HG02852 (cell line): ENCODE data around the gene SPATA31D1.
"Not testable (repeated sequence)": the region's sequence is repeated elsewhere in the genome, so short reads cannot be mapped to it uniquely, and the experiment has no call there.

Experiments used
- ATAC-seq: cut with Tn5 transposase; IDR thresholded peaks from one replicate; pipeline ENCODE4 v1.9.1; 2021; ENCODE audit warnings: mild to moderate bottlenecking, moderate library complexity; ENCODE audit not compliant: unreplicated experiment

SPATA31D1 gene

DNA sequence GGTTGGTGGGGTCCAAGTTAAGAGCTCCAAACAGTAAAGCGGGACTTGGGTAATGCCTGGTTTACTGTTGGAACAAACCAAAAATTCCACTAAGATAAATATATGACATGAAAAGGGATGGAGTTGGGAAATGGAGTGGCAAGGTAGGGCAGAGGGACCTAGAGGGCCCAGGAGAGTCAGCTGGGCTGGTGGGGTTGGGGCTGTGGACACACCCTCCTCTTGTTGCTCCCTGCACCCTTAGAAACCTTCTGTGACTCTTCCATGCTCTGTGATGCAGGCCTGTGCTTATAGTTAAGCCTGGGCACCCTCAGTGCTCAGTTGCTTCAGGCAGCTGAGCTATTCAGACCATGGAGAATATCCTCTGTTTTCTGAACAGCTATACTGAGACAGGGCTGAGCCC, at the start of gene SPATA31D1:
Gene SPATA31D1, plus strand, starts transcription at position 301 of the 400 bp plus-strand sequence. Its CDS starts 47 bp downstream, at position 348.
- ATAC-seq, result not testable (repeated sequence)

DNA sequence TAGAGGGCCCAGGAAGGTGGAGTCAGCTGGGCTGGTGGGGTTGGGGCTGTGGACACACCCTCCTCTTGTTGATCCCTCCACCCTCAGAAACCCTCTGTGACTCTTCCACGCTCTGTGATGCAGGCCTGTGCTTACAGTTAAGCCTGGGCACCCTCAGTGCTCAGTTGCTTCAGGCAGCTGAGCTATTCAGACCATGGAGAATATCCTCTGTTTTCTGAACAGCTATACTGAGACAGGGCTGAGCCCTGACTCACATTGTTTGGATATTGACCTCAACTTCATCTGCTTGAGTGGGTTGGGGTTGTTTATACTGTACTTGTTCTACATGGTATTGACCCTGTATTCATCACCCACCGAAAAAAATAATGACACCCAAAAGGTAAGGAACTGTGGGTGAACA, 45.2 kb upstream of the SPATA31D1 start, which contains the start of gene SPATA31D3:
Gene SPATA31D3, plus strand, starts transcription at position 108 of the 400 bp plus-strand sequence. Its CDS starts 86 bp downstream, at position 194.
- ATAC-seq, result not testable (repeated sequence)

DNA sequence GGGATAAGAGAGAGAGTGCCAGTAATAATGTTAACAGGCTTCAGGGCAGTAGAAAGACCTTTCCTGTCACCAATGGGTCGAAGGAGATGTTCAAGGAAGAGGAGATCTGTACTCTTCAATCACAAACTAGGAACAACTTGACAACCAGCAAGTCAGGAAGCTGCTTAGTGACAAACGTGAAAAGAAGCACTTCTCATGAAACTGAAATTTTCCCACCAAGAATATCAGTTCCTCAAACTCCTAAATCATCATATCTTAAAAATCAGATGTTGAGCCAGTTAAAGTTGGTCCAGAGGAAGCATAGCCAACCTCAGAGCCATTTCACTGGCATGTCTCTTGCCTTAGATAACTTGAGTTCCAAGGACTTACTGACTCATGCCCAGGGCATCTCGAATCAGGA, 39.9 kb upstream of the SPATA31D1 start:
- not testable (repeated sequence) for ATAC-seq

DNA sequence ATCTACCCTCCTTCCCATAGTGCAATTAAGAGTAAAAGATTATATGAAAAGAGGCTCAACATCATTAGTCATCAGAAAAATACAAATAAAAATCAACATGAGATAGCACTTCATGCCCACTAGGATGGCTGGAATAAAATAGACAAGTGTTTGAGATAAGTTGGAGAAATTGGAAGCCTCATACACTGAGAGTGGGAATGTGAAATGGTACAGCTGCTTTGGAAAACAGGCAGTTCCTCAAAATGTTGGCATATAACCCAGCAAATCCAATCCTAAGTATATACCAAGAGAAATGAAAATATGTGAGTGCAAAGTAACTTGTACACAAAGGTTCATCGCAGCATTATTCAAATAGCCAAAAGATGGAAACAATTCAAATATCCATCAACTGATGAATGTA, 35.5 kb upstream of the SPATA31D1 start:
- ATAC-seq, result no peak

DNA sequence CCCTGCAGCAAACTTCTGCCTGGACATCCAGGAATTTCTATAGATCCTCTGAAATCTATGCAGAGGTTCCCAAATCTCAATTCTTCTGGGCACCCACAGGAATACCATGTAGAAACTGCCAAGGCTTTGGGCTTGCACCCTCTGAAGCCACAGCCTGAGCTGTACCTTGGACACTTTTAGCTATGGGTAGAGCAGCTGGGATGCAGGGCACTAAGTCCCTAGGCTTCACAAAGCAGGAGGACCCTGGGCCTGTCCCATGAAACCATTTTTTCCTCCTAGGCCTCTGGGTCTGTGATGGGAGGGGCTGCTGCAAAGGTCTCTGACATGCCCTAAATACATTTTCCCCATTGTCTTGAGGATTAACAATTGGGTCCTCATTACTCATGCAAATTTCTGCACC, 32.9 kb upstream of the SPATA31D1 start:
- no peak for ATAC-seq

DNA sequence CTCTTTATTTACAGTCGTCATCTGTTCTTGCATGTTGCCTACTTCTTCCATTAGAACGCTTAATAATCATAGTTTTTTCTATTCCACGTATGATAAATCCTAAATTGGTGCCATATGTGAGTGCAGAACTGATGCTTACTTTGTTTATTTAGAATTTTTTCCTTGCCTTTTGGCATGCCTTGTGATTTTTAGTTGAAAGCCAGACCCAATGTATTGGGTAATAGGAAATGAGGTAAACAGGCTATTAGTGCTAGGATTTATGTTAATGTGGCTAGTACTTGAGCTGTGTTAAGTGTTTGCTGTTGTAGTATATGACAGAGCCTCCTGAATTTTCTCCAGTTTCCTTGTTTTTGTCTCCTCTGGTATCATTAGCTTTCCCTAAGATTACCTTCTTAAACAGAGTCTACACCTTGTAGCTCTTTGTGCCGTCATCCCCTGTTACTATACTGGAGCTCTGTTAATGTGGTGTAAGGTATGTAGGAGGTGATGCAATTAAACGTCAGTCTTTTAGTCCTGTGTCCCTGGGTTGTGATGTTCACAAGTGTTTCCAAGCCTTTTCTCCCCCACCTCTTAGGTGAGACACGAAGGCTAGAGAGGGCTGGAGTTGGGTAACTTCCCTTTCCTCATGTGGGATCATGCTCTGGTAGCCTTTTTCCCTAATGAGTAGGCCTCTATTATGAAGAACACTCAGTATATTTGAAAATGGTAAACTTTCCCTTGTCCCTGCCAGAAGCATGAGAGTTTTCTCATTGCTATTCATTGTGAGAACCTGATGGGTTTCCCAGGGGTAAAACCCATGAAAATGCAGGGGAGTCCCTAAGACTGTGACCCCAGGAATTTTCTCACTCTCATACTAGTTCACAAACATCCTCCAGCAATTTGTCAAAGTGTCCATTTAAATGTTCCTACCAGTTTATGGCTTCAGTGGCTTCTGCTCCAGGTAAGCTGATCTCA, 24.1 kb upstream of the SPATA31D1 start:
- peak; percentile 66 for ATAC-seq

DNA sequence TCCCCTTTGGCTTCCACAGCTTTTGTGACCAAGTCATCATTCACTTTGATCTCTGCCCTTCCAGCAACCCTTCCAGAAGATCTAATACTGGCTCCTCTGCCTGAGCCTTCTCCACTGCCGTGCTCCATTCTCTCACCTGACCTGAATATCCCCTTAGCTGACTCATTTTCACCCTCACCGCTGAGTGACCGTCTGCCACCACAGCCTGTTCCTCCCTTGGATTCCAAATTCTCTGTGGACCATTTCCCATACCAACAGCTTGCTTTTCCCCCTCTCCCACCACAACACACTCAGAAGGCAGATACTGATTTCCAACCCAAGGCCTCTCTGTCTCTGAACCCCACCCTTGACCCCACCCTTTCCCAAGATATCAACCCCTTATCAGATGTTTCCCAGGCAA, 20.5 kb upstream of the SPATA31D1 start:
- ATAC-seq, result no peak

DNA sequence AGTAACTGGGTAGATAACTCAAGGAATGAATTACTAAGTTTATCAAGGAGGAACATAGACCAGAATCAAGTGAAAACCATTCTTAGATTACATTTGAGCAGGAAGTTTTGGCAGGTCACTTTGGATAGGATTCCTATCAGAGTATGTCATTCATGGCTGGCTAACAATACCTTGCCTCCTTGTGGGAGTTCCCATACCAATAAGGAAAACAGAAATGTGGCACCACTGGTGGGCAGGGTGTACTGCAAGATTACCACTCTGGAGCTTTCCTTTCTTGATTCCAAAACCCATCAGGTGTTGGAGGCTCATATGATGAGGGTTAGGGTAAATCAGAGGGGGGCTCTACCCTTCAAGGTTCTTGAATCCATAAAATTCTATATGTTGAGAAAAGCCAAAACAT, 18.6 kb upstream of the SPATA31D1 start:
- ATAC-seq, result no peak

DNA sequence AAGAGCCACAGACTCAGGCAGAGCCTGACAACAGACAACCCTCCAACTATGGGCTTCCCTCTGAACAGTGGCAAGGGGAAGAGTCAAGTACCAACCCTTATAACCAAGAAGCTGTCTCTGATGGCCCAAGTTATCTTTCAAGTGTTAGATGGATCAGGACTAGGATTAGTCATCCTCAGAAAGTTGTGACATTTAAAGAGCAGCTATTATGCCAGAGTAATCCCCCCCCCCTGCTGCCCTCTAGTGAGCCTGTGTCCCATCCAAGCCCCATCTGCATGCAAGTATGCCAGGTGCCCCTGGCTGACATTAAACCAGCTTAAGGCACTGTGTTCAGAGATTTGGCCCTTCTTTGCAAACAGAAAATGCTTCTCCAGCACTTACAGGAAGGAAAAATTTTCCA, 16.8 kb upstream of the SPATA31D1 start:
- ATAC-seq, result no peak

DNA sequence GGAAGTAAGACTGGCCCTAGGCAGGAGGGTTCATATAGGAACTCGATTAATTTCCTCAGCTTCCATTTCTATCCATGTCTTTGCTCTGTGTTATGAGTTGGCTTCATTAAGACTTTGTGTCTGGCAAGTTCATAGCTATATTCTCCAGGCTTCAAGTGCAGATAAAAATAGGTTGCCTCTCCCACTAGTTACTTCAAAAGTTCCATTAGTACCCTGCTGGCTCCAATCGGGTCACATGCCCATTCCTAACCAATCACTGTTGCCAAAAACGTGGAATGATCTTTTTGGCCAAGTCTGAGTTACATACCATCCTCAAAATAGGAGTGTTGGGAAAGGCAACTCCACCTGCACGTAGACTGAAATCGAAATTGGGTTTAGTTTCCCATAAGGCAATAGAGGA, 13.8 kb upstream of the SPATA31D1 start:
- ATAC-seq, result no peak

DNA sequence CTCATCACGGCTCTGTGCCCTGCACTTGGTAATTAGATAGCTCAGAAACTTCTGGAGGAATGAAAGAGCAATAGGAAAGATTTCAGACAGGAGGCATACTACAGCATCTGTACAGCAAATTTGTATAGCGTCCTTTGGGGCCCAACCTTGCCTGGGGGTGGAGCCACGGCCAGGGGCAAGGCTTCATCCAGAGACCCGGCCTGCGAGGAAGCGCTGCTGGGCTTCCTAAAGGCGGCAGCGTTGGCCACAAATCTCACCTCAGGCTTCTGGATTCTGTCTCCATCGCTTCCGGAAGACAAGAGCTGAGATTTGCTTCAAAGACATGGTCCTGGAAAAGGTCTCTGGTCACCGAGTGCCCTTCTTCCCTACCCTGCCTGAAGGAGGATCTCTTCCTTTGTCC, 12.2 kb upstream of the SPATA31D1 start:
- ATAC-seq, result no peak

DNA sequence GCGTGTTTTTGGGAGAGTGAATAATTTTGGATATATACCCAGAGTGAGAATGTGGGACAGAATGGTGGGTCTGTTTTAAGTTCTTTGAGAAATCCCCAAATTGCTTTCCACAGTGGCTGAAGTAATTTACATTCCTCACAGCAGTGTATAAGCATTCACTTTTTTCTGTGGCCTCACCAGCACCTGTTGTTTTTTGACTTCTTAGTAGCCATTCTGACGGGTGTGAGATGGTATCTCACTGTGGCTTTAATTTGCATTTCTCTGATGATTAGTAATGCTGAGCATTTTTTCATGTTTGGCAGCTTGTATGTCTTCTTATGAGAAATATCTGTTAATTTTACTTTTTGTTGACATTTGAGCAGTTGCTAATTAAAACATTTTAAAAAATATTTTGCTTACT, 9.4 kb upstream of the SPATA31D1 start:
- ATAC-seq, result peak; percentile 87

DNA sequence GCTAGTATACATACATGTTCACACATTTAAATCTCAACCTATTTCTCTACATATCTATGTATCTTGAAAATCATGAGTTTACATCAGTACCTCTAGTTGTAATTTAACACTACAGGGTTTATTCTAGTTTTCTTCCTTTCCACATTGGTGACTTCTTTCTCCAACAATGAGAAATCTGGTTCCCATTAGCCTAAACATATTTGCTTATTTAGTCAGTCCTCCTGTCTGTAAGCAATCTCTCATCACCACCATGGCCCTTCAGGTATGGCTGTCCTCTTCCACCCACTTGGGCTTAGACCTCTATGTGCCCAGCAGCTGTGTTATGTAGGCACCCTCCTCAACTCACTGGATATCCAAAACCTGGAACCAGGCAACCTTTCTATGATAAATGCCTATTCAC, 8.0 kb upstream of the SPATA31D1 start:
- ATAC-seq, result no peak

DNA sequence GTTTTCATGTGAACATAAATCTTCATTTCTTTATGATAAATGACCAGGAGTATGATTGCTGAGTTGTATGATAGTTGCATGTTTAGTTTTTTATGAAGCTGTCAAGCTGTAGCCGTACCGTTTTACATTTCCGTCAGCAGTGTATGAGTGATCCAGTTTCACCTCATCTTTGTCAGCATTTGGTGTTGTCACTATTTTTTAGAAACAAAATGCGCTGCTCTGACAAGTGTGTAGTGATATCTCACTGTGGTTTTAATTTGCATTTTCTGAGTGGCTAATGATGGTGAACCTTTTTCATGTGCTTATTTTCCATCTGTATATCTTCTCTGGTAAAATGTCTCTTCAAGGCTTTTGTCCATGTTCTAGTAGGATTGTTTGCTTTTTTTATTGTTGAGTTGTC, 6.7 kb upstream of the SPATA31D1 start:
- no peak for ATAC-seq

DNA sequence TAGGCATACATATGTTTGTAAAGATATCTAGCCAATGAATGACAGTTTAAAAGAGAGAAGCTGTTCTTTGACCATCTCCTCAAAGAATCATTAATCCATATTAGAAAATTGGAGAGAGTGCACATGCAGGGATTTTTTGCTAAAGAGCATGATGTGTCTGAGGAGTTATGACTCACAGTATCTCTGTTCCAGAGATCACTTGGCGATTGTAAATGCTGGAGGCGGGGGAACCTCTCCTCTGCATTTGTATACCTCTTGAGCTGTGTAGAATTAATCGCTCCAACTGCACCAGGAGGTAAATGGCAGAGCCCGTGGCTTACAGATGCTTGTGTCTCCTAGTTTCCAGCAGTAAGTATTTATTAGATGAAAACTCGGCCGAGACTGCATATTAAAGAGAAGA, 3.6 kb upstream of the SPATA31D1 start:
- ATAC-seq, result no peak

DNA sequence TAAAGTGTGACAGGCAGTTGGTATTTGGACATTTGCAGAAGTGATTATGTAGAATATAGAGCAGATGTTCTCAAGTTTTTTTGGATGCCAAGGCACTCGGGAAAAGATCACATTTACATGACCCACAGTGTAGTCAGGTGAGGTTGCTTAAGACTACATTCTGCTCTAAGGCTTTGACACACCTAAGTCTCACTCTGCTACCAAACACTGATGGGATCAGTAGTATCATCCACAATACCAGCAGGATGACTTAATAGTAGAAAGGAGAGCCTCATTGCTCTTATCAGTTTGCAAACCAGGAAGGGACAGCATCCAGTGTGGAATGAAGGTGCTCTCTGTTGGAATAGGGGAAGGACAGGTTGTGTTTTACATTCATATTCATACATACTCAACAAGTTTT, 2.5 kb upstream of the SPATA31D1 start:
- no peak for ATAC-seq

DNA sequence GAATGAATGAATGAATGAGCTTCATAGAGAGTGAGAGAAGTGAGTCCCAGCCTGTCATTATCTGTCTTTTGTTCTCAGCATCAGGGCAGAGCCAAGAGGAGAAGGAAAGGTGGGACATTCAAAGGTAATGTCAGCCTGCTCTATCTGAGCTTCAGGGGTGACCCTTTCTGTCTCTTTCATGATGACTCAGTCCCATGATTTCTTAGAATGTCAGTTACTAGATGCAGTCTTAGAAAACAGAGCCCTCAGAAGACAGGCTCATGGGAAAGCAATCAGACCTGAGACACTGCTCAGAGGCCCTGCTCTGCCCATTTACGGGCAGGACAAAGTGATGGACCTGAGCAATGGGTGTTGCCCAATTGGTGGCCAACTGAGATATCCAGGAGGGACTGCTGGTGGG, 1.1 kb downstream of the SPATA31D1 start:
- no peak for ATAC-seq

DNA sequence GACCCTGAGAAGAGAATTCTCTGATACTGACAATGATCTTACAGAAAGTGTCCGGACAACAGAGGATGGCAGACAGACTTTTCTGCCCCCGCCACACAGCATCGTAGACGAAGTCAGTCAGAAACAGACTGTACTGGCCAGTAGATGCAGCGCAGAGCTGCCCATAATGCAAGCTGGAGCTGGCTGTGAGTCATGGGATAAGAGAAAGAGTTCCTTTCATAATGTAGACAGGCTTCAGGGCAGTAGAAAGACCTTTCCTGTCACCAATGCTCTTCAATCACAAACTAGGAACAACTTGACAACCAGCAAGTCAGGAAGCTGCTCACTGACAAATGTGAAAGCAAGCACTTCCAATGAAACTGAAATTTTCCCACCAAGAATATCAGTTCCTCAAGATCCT, 5.1 kb downstream of the SPATA31D1 start:
- no peak for ATAC-seq

DNA sequence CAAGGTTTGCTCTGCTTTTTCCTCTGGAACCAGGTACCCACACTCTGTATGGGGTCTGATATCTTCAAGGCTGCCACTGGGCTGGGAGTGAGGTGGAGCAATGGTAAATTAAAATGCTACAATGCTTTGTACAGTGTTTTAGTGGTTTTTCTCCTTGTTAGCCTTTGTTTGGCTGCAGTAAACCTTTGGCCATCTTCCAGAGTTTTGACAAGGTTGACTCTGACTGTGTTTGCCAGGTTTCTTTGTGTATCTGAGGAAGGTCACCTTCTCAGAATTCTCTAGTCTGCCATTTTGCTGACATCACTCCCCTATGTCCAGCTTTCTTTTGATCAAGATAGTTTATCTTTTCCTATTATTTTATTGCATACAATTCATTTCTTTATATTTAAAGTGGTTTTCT, 11.2 kb downstream of the SPATA31D1 start:
- ATAC-seq, result no peak

DNA sequence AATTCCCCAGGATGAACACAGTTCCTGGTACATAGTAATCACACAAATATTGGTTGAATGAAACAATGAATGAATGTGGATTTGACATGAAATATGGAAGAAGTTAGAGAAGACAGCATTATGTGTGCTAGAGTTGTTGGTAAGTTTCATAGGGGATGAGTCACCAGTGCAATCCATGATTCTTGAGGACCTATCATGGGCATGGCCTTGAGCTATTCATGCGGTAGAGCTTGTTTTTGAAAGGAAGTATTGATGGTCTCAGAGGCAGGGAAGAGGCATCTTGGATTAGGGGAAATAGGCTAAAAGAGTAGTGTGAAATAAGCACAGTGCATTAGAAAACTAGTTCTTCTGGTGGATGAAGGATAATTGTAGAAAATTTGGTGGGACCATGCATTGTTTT, 22.1 kb downstream of the SPATA31D1 start:
- no peak for ATAC-seq

DNA sequence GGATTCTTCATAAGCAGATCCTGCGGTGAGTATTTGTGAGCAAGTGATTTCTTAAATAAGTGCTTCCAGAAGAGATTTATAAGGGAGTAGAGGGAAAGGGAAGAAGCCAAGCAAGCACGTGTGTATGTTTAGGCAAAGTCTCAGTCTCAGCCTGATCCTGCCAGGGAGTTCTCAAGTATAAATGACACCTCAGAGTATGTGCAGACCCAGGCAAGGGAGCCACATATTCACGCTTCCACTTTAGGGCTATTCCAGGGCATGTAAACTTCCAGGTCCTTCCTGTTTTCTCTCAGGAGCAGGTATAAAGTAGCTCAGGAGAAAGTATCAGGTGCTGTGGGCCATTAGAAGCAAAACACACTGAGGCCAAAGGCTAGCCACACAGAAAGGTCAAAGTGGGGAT, 22.6 kb downstream of the SPATA31D1 start:
- no peak for ATAC-seq

DNA sequence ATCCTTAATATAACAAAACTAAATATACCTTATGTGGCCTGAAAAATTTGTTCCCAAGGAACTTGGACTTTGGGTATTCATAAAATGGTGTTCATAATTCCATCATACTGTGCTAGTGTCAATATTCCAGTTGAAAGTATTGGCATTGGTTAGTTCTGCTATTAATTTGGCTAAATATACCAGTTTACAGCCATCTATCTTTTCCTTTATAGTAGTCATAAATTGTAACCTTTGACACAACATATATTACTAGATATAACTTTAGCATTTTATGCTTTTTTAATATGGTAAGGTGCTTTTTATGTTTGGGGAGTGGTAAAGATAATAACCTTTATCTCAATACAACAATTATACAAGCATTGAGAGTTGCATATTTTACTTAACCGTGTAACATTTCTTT, 23.7 kb downstream of the SPATA31D1 start:
- no peak for ATAC-seq

DNA sequence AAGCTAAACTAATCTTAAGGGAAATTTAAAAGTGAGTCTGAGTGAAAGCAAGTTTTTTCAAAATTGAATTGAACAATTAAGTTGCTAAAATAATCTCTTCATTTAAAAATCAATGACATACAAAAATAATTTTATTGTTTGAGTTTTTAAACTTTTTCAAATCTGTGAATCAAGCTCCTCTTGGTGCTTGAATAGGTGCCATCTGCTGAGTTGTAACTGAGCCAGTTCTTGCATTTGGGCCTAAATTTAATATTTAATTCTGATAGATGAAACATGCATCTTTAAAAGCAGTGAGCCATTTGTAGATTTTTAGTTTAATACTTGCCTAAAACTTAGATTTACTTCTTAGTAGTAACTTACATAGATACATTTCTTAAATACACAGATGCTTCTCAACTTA, 31.8 kb downstream of the SPATA31D1 start:
- ATAC-seq, result no peak
